ENCODE results near the gene C21orf91.

The C21orf91 gene

DNA sequence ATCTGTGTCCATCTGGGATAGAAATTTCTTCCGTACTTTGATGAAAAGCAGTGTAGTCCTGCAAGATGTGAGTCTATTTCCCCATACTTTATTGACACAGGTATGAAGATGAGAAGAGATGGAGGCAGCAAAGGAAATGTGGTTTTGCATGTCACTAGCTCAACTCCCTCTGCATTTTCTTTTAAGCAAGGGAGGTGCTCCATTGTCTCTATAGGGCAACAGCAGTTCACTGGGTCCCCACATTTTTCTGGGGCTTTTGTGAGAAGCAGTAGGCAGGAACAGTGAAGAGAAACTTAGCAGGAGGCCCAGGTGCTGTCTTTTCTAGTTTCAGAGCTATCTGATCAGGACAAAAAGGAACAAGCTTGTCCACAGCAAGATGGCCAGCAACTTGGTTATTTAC lies 37.1 kb downstream of the C21orf91 start:
- Histone ChIP-seq H4K12ac (ENCODE audit: low read depth, low read length) (no peak overlapping the region), H3K4ac (ENCODE audit: low read depth, low read length) (no peak overlapping the region), H3K23ac (ENCODE audit: low read length) (no peak overlapping the region), H3K9me3 (ENCODE audit: insufficient read depth, low read depth, low read length) (no peaks in the 10 kb centered on the region), H3K14ac (ENCODE audit: low read length) (no peak overlapping the region), H3K9ac (ENCODE audit: low read length) (no peak overlapping the region), H3K27me3 (ENCODE audit: insufficient read depth, low read length) (no peaks in the 10 kb centered on the region), H2AK5ac (ENCODE audit: low read length) (no peak overlapping the region), H2BK120ac (ENCODE audit: insufficient read depth, low read length, poor library complexity) (no peak overlapping the region), H4K91ac (ENCODE audit: low read depth, low read length) (no peak overlapping the region), H3K27ac (ENCODE audit: low read depth, low read length) (no peak overlapping the region), H3K79me1 (ENCODE audit: low read length) (peaks cover 2% of the 10 kb centered on the region), H2AFZ (ENCODE audit: insufficient read depth, low read length, poor library complexity) (no peak overlapping the region), H2BK5ac (ENCODE audit: low read depth, low read length, poor library complexity) (no peak overlapping the region), H4K8ac (ENCODE audit: low read depth, low read length) (no peak overlapping the region), H3K79me2 (ENCODE audit: control insufficient read depth, insufficient read depth, low read length, poor library complexity) (no peaks in the 10 kb centered on the region), H3K4me1 (ENCODE audit: control insufficient read depth in 1 of 2, insufficient read depth in 2 of 2, low read length in 2 of 2) (peaks cover 3 to 9% of the 10 kb centered on the region in 2 experiments), H3K4me2 (ENCODE audit: low read length) (no peak overlapping the region), H3K36me3 (ENCODE audit: control insufficient read depth in 1 of 2, insufficient read depth in 2 of 2, low read length in 2 of 2) (peaks cover 0 to 8% of the 10 kb centered on the region in 2 experiments), H2BK12ac (ENCODE audit: low read length) (no peak overlapping the region), H3K4me3 (ENCODE audit: low read depth, low read length) (no peak overlapping the region), H3K18ac (ENCODE audit: low read length) (no peak overlapping the region)
- no CpG with 5 or more reads among the region's 1 CpG for WGBS (ENCODE audit: extremely low coverage, insufficient coverage, insufficient read length)
- DNase-seq = peak in 1 of 2 donors; percentile 31

DNA sequence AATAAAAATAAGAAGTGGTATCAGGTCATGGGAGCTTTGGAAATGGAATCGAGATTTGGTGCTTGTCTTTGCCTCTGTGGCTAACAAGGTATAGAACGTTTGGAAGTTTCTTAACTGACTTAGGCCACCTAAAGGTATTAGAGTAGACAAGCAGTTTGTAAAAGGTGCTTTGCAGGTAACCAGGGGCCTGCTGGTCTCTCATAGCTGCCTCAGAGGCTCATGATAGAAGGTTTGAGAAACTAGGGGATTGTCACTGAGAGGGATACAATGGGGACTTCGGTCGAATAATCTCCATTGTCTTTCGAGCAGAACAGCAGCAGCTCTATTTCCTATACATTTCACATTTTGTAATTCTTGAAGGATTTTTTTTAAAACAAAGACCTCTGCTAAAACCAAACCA lies 37.6 kb downstream of the C21orf91 start:
- no peak overlapping the region for H3K4me3 ChIP-seq (ENCODE audit: low read depth, low read length)
- H3K23ac ChIP-seq (ENCODE audit: low read length) = no peak overlapping the region
- H2BK12ac ChIP-seq (ENCODE audit: low read length) = peak overlapping the region; percentile 47
- peaks cover 2% of the 10 kb centered on the region for H3K79me1 ChIP-seq (ENCODE audit: low read length)
- H4K12ac ChIP-seq (ENCODE audit: low read depth, low read length) = no peak overlapping the region
- peak overlapping the region; percentile 59 for H2AK5ac ChIP-seq (ENCODE audit: low read length)
- H3K18ac ChIP-seq (ENCODE audit: low read length) = no peak overlapping the region
- no peak overlapping the region for H4K91ac ChIP-seq (ENCODE audit: low read depth, low read length)
- no peak overlapping the region for H3K14ac ChIP-seq (ENCODE audit: low read length)
- H3K79me2 ChIP-seq (ENCODE audit: control insufficient read depth, insufficient read depth, low read length, poor library complexity) = no peaks in the 10 kb centered on the region
- no peak overlapping the region for H3K27ac ChIP-seq (ENCODE audit: low read depth, low read length)
- peaks cover 3 to 9% of the 10 kb centered on the region in 2 experiments for H3K4me1 ChIP-seq (ENCODE audit: control insufficient read depth in 1 of 2, insufficient read depth in 2 of 2, low read length in 2 of 2)
- H3K36me3 ChIP-seq (ENCODE audit: control insufficient read depth in 1 of 2, insufficient read depth in 2 of 2, low read length in 2 of 2) = peaks cover 0 to 5% of the 10 kb centered on the region in 2 experiments
- H3K27me3 ChIP-seq (ENCODE audit: insufficient read depth, low read length) = no peaks in the 10 kb centered on the region
- no peak for DNase-seq
- no peak overlapping the region for H4K8ac ChIP-seq (ENCODE audit: low read depth, low read length)
- no peak overlapping the region for H2BK5ac ChIP-seq (ENCODE audit: low read depth, low read length, poor library complexity)
- no peaks in the 10 kb centered on the region for H3K9me3 ChIP-seq (ENCODE audit: insufficient read depth, low read depth, low read length)
- no peak overlapping the region for H3K9ac ChIP-seq (ENCODE audit: low read length)
- WGBS (ENCODE audit: extremely low coverage, insufficient coverage, insufficient read length) = no CpG with 5 or more reads among the region's 5 CpGs
- H3K4ac ChIP-seq (ENCODE audit: low read depth, low read length) = no peak overlapping the region
- peak overlapping the region; percentile 48 for H2BK120ac ChIP-seq (ENCODE audit: insufficient read depth, low read length, poor library complexity)
- H2AFZ ChIP-seq (ENCODE audit: insufficient read depth, low read length, poor library complexity) = no peak overlapping the region
- H3K4me2 ChIP-seq (ENCODE audit: low read length) = no peak overlapping the region

DNA sequence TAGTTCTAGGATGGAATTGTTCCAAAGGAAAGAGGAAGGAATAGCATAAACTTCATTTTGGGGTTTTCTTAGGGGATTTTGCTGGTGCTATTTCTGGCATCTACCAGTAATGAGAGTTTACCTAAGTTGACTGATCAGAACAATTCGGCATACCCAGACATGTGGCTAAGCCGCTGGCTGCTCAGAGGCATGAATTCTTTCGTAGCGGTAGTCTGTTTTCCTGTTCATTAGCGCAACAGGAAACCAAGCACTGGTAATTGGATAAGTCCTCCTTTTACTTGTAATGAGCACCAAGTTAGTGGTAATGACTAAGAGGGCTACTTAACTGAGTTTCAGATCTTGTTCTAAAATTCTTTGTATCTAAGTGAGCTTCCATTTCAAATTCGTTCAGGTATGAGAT lies 38.6 kb downstream of the C21orf91 start:
- H2AK5ac ChIP-seq (ENCODE audit: low read length) = no peak overlapping the region
- H2AFZ ChIP-seq (ENCODE audit: insufficient read depth, low read length, poor library complexity) = peak overlapping the region; percentile 45
- H3K23ac ChIP-seq (ENCODE audit: low read length) = no peak overlapping the region
- H3K14ac ChIP-seq (ENCODE audit: low read length) = no peak overlapping the region
- H3K27ac ChIP-seq (ENCODE audit: low read depth, low read length) = peak overlapping the region; percentile 39
- peaks cover 2 to 4% of the 10 kb centered on the region in 2 experiments for H3K36me3 ChIP-seq (ENCODE audit: control insufficient read depth in 1 of 2, insufficient read depth in 2 of 2, low read length in 2 of 2)
- H4K12ac ChIP-seq (ENCODE audit: low read depth, low read length) = no peak overlapping the region
- H3K9me3 ChIP-seq (ENCODE audit: insufficient read depth, low read depth, low read length) = peaks cover 3% of the 10 kb centered on the region
- no peak overlapping the region for H2BK5ac ChIP-seq (ENCODE audit: low read depth, low read length, poor library complexity)
- no CpG with 5 or more reads among the region's 6 CpGs for WGBS (ENCODE audit: extremely low coverage, insufficient coverage, insufficient read length)
- H4K8ac ChIP-seq (ENCODE audit: low read depth, low read length) = no peak overlapping the region
- no peak overlapping the region for H3K18ac ChIP-seq (ENCODE audit: low read length)
- no peak overlapping the region for H3K4me2 ChIP-seq (ENCODE audit: low read length)
- DNase-seq = peak; percentile 61 to 65
- no peak overlapping the region for H3K9ac ChIP-seq (ENCODE audit: low read length)
- H3K4ac ChIP-seq (ENCODE audit: low read depth, low read length) = no peak overlapping the region
- H3K4me3 ChIP-seq (ENCODE audit: low read depth, low read length) = no peak overlapping the region
- H3K79me2 ChIP-seq (ENCODE audit: control insufficient read depth, insufficient read depth, low read length, poor library complexity) = no peaks in the 10 kb centered on the region
- no peaks in the 10 kb centered on the region for H3K27me3 ChIP-seq (ENCODE audit: insufficient read depth, low read length)
- no peak overlapping the region for H4K91ac ChIP-seq (ENCODE audit: low read depth, low read length)
- no peak overlapping the region for H2BK12ac ChIP-seq (ENCODE audit: low read length)
- peaks cover 2% of the 10 kb centered on the region for H3K79me1 ChIP-seq (ENCODE audit: low read length)
- H3K4me1 ChIP-seq (ENCODE audit: control insufficient read depth in 1 of 2, insufficient read depth in 2 of 2, low read length in 2 of 2) = peaks cover 3 to 11% of the 10 kb centered on the region in 2 experiments
- H2BK120ac ChIP-seq (ENCODE audit: insufficient read depth, low read length, poor library complexity) = no peak overlapping the region

DNA sequence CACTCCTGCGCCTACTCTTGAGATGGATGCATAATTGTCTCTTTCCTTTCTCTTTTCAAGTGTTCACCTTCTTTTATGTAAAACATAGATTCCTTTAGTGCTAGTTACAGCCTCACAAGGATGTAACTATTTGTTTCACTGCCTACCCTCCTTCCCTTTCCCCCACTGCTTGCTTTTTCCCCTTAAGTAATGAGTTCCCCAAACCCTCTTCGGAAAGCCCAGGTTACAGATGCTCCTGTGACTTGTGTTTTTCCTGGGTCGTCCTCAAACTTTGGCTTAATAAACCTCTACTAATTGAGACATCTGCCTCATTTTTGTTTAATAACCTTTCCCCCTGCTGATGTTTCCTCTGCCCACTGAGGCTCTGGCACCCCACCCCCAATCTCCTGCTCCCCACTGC lies 39.2 kb downstream of the C21orf91 start:
- Histone ChIP-seq H3K27ac (ENCODE audit: low read depth, low read length) (no peak overlapping the region), H3K36me3 (ENCODE audit: control insufficient read depth in 1 of 2, insufficient read depth in 2 of 2, low read length in 2 of 2) (peaks cover 2% of the 10 kb centered on the region in 2 experiments), H4K12ac (ENCODE audit: low read depth, low read length) (no peak overlapping the region), H3K4me3 (ENCODE audit: low read depth, low read length) (no peak overlapping the region), H4K91ac (ENCODE audit: low read depth, low read length) (no peak overlapping the region), H4K8ac (ENCODE audit: low read depth, low read length) (no peak overlapping the region), H3K4me2 (ENCODE audit: low read length) (no peak overlapping the region), H2BK120ac (ENCODE audit: insufficient read depth, low read length, poor library complexity) (peak overlapping the region; percentile 38), H3K27me3 (ENCODE audit: insufficient read depth, low read length) (no peaks in the 10 kb centered on the region), H2BK5ac (ENCODE audit: low read depth, low read length, poor library complexity) (peak overlapping the region; percentile 32), H3K4ac (ENCODE audit: low read depth, low read length) (no peak overlapping the region), H3K9ac (ENCODE audit: low read length) (no peak overlapping the region), H3K18ac (ENCODE audit: low read length) (no peak overlapping the region), H2AK5ac (ENCODE audit: low read length) (no peak overlapping the region), H3K4me1 (ENCODE audit: control insufficient read depth in 1 of 2, insufficient read depth in 2 of 2, low read length in 2 of 2) (peaks cover 3 to 11% of the 10 kb centered on the region in 2 experiments), H3K23ac (ENCODE audit: low read length) (no peak overlapping the region), H3K9me3 (ENCODE audit: insufficient read depth, low read depth, low read length) (peaks cover 3% of the 10 kb centered on the region), H2AFZ (ENCODE audit: insufficient read depth, low read length, poor library complexity) (no peak overlapping the region), H3K79me1 (ENCODE audit: low read length) (peaks cover 2% of the 10 kb centered on the region), H3K79me2 (ENCODE audit: control insufficient read depth, insufficient read depth, low read length, poor library complexity) (no peaks in the 10 kb centered on the region), H3K14ac (ENCODE audit: low read length) (no peak overlapping the region), H2BK12ac (ENCODE audit: low read length) (no peak overlapping the region)
- DNase-seq = peak in 1 of 2 donors; percentile 21
- WGBS (ENCODE audit: extremely low coverage, insufficient coverage, insufficient read length) = no CpG with 5 or more reads among the region's 3 CpGs

Measured in trophoblast cell (in vitro differentiated cells and primary cell).